ENCODE data around the gene ABCB10.

DNA sequence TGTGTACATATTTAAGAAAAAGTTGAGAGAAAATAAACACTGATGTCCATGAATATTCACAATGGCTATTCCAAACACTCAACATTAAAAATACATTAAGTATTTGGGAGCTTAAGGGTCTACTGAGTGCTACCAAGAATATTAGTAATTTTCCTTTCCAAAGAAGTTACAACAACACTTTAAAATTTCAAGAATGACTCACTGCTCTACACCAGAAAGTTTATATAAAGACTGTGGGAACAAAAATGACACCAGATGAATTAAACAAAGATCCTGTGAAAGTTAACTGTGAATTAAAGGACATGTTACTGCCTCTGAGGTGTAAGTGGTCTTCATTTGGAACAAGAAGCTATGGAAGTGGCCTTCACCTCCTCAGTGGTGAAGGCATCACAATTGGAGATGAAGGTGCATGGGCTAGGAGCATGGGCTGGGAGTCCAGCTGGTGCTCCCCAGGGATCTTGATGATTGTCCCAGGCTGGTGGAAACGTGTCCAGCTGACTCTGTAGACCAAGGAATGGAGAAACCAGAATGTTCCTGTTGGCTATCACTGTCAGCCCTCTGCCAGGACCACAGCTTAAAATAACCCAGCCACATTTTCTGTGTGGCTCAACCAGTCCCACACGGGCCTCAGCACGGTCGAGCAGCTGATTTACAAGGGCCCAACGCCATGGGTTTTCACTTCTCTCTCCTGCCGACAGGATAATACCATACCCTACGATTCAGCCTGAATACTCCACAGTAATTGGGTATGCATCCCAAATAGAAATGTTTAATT is 38.6 kb upstream of the ABCB10 start:
- TF ChIP-seq, protein P1, sequence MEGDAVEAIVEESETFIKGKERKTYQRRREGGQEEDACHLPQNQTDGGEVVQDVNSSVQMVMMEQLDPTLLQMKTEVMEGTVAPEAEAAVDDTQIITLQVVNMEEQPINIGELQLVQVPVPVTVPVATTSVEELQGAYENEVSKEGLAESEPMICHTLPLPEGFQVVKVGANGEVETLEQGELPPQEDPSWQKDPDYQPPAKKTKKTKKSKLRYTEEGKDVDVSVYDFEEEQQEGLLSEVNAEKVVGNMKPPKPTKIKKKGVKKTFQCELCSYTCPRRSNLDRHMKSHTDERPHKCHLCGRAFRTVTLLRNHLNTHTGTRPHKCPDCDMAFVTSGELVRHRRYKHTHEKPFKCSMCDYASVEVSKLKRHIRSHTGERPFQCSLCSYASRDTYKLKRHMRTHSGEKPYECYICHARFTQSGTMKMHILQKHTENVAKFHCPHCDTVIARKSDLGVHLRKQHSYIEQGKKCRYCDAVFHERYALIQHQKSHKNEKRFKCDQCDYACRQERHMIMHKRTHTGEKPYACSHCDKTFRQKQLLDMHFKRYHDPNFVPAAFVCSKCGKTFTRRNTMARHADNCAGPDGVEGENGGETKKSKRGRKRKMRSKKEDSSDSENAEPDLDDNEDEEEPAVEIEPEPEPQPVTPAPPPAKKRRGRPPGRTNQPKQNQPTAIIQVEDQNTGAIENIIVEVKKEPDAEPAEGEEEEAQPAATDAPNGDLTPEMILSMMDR (IDR thresholded peaks at IDR 0.05), result no peak
- no peak for TF ChIP-seq POLR2A (IDR thresholded peaks at IDR 0.05)

Measured in lower leg skin (tissue), 3 donors.